Measurements from ENCODE around the gene MEX3C.

DNA sequence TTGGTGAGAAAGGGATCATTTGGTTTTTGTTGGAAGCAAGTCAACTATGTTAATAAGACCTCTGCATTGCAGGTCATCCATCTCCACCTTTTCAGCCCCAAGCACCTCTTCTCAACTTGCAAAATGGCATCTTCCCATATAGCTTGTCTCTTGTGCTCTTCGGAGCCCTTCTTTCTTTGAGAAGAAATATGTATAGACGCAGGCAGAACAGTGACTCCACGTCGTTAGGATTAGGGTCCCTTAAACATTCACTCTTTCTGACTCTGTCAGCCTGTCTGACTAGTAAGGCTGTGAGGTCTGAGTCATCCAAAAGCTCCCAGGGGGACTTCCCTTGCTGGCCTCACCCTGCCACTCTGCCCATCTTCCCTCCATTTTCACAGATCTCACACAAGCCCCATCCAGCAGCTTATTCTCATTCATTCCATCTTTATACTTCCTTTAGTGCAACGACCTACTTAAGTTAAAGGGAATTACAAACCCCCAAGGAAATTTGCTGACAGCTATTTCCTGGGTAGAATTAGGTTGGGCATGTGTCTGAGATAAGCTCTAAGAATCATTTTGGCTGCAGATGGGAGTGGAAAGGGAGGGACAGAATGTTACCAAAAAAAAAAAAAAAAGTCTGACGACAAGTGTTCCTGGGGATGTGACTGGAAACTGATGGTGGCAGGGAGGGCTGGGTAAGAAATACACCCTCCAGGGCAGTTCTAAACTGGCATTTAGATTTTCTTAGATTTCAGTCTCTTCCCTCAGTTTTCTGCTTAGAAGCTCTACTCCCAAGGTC lies 37.7 kb upstream of the MEX3C start:
- TF ChIP-seq, protein P1, sequence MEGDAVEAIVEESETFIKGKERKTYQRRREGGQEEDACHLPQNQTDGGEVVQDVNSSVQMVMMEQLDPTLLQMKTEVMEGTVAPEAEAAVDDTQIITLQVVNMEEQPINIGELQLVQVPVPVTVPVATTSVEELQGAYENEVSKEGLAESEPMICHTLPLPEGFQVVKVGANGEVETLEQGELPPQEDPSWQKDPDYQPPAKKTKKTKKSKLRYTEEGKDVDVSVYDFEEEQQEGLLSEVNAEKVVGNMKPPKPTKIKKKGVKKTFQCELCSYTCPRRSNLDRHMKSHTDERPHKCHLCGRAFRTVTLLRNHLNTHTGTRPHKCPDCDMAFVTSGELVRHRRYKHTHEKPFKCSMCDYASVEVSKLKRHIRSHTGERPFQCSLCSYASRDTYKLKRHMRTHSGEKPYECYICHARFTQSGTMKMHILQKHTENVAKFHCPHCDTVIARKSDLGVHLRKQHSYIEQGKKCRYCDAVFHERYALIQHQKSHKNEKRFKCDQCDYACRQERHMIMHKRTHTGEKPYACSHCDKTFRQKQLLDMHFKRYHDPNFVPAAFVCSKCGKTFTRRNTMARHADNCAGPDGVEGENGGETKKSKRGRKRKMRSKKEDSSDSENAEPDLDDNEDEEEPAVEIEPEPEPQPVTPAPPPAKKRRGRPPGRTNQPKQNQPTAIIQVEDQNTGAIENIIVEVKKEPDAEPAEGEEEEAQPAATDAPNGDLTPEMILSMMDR (conservative IDR thresholded peaks at IDR 0.05 in 1 of 2, IDR thresholded peaks at IDR 0.05 in 1 of 2; ENCODE audit: extremely low read depth in 1 of 2, insufficient read depth in 1 of 2, low read depth in 1 of 2, low read length in 2 of 2): no peak
- no peak for TF ChIP-seq EZH2 (IDR thresholded peaks at IDR 0.05; ENCODE audit: borderline replicate concordance, low read length)
